Measurements from ENCODE around the gene DAAM1.

DAAM1 gene

GRCh38 chr14:59195912-59196311, 7.4 kb downstream of the DAAM1 start:
- no peak for DNase-seq (ENCODE audit: low read depth)
- H3K4me3 ChIP-seq (ENCODE audit: low read length) = no peak overlapping the region
- TF ChIP-seq, protein P1, sequence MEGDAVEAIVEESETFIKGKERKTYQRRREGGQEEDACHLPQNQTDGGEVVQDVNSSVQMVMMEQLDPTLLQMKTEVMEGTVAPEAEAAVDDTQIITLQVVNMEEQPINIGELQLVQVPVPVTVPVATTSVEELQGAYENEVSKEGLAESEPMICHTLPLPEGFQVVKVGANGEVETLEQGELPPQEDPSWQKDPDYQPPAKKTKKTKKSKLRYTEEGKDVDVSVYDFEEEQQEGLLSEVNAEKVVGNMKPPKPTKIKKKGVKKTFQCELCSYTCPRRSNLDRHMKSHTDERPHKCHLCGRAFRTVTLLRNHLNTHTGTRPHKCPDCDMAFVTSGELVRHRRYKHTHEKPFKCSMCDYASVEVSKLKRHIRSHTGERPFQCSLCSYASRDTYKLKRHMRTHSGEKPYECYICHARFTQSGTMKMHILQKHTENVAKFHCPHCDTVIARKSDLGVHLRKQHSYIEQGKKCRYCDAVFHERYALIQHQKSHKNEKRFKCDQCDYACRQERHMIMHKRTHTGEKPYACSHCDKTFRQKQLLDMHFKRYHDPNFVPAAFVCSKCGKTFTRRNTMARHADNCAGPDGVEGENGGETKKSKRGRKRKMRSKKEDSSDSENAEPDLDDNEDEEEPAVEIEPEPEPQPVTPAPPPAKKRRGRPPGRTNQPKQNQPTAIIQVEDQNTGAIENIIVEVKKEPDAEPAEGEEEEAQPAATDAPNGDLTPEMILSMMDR (conservative IDR thresholded peaks at IDR 0.05; ENCODE audit: low read length) = no peak

DNA sequence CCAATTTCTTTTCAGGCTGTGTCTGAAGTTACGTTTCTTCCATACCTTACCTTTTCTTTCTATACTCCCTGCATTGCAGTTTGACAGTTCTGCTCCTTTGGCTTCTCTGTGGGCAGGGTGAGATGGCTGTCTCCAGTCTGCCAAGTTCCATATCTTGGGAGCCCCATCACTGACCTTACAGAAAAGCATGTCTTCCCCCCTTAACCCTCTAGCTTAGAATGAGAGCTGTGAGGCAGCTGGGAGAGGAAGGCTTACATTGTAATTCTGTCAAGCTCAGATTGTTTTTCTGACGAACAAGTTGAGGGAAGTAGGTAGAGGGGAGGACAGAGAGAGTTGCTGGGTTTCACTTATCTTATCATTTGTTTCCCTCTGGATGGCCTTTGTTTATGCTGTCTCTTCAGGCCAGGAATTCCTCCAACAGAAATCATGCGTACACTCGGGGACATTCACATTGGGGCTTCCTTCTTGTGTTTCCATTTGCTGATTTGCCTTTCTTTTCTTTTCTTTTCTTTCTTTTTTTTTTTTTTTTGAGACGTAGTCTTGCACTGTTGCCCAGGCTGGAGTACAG, 9.3 kb downstream of the DAAM1 start:
- TF ChIP-seq, protein P1 (conservative IDR thresholded peaks at IDR 0.05; ENCODE audit: low read length) = no peak
- H3K4me3 ChIP-seq (ENCODE audit: low read length) = no peak overlapping the region
- DNase-seq (ENCODE audit: low read depth) = no peak

GRCh38 chr14:59199205-59199604, 10.7 kb downstream of the DAAM1 start:
- H3K4me3 ChIP-seq (ENCODE audit: low read length) = no peak overlapping the region
- no peak for DNase-seq (ENCODE audit: low read depth)
- TF ChIP-seq, protein P1 (conservative IDR thresholded peaks at IDR 0.05; ENCODE audit: low read length) = 0 out of 2 replicates have a peak, but pooled peaks have one; percentile 3

DNA sequence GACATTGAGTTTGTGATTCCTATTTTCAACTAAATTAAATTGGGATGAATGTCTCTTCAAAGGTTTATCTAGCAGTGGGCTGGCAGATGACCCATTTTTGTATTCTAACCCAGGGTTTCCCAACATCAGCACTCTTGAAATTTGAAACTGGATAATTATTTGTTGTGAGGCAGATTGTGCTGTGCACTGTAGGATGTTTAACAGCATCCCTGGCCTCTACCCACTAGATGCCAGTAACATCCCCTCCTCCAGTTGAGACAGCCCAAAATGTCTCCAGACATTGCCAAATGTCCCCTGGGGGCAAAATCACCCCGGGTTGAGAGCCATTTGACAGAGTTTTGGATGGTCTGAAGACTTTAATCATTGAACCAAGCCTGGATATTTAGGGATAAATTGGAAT, 11.1 kb downstream of the DAAM1 start:
- no peak overlapping the region for H3K4me3 ChIP-seq (ENCODE audit: low read length)
- TF ChIP-seq, protein P1 (conservative IDR thresholded peaks at IDR 0.05; ENCODE audit: low read length) = no peak
- no peak for DNase-seq (ENCODE audit: low read depth)

- H3K4me3 ChIP-seq (ENCODE audit: low read length) = no peak overlapping the region
- DNase-seq (ENCODE audit: low read depth) = no peak
- TF ChIP-seq, protein P1 (conservative IDR thresholded peaks at IDR 0.05; ENCODE audit: low read length) = no peak
These were observed 11.7 kb downstream of the DAAM1 start for GRCh38 chr14:59200195-59200594.

DNA sequence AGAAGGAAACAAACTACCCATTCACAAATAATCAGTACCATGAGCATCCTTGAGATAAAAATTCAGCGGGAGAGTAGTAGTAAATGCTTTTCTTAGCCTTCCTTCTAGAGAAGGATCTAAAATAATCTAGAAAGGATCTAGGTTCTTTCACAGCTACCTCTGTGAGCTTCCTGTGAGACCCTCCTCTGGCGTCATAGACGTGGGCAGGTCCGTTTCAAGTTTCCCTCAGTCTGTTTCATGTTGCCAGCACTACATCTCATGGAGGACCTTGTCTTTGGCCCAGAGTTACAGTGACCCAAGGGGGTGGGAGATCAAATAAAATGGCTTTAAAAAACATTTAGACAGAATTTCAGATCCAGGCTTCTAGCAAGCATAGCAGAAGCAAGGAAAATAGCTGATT, 13.6 kb downstream of the DAAM1 start:
- TF ChIP-seq, protein P1 (conservative IDR thresholded peaks at IDR 0.05; ENCODE audit: low read length) = no peak
- DNase-seq (ENCODE audit: low read depth) = no peak
- H3K4me3 ChIP-seq (ENCODE audit: low read length) = no peak overlapping the region

DNA sequence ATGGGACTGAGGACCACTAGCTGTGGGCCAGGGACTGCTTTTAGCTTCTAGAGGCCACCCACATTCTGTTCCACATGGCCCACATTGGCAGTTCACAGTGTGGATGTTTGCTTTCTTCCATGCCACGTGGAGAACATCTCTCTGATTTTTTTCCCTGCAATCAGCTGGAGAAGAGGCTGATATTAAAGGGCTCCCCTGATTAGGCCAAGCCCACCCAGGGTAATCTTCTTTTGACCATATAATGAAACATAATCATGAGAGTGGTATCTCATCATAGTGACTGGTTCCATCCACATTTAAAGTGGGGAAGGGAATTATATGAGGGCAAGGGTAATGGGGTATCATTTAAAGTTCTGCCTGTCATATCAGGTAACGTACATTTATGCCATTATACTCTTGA, 15.8 kb downstream of the DAAM1 start:
- no peak overlapping the region for H3K4me3 ChIP-seq (ENCODE audit: low read length)
- TF ChIP-seq, protein P1 (conservative IDR thresholded peaks at IDR 0.05; ENCODE audit: low read length) = no peak
- DNase-seq (ENCODE audit: low read depth) = no peak
